Measurements from ENCODE around the gene CLNK. TPM values are rescaled to one million over a fixed set of nuclear protein-coding genes. Genes with fewer than 3 reads are reported as not detected.

The CLNK gene
- total and polyA plus RNA-seq, 2 of the 8 experiments (the other 6 are each of a cell fraction or from before 2014, with no cell fraction given): not detected

DNA sequence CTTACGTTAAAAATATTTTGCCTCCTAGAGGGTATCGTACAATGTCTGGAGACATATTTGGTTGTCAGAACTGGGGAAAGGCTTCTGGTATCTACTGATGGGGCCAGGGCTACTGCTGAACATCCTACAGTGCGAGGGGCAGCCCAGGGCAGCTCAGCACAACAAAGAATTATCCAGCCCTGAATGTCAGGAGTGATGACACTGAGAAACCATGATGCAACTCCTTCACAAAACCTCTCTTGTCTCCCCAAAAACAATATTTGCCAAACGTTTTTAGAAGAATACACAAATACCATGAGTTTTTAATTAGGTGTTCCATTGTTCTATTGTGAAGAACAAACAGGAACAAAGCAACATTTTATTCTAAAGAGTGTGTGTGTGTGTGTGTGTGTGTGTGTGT is 43.4 kb upstream of the CLNK start:
- Histone ChIP-seq H3K4me2 (ENCODE audit: insufficient read depth in 1 of 2, low read depth in 2 of 2, low read length in 2 of 2) (no peak overlapping the region), H3K14ac (ENCODE audit: insufficient read length) (no peak overlapping the region), H3K56ac (replicated peaks; ENCODE audit: insufficient read length, low read depth, low read length) (no peak overlapping the region), H2AK5ac (ENCODE audit: low read depth, low read length) (no peak overlapping the region), H3K9ac (replicated peaks in 1 of 4; ENCODE audit: extremely low read depth in 1 of 4, low read depth in 3 of 4, low read length in 3 of 4) (no peak overlapping the region), H2BK5ac (ENCODE audit: low read depth, low read length) (no peak overlapping the region), H3K9me3 (ENCODE audit: insufficient read depth in 2 of 2, low read depth in 1 of 2, low read length in 1 of 2) (no peaks in the 10 kb centered on the region), H2BK120ac (replicated peaks; ENCODE audit: low read depth, low read length) (no peak overlapping the region), H2BK15ac (ENCODE audit: low read length) (no peak overlapping the region), H4K8ac (ENCODE audit: extremely low read depth, insufficient read depth, low read length) (no peak overlapping the region), H4K20me1 (replicated peaks in 1 of 2; ENCODE audit: control insufficient read depth in 1 of 2, insufficient read depth in 2 of 2, low read length in 2 of 2) (no peaks in the 10 kb centered on the region), H2BK12ac (ENCODE audit: low read depth, low read length) (no peak overlapping the region), H3K18ac (ENCODE audit: extremely low read depth, low read length) (no peak overlapping the region), H3K4me1 (replicated peaks in 1 of 4; ENCODE audit: control insufficient read depth in 3 of 4, insufficient read depth in 4 of 4, low read length in 3 of 4) (peaks cover 0 to 4% (median under 1%) of the 10 kb centered on the region in 4 experiments; a peak in 2 of 7 replicates), H3K23ac (ENCODE audit: insufficient read length) (no peak overlapping the region), H2AFZ (ENCODE audit: low read length) (no peak overlapping the region), H3K4ac (replicated peaks; ENCODE audit: insufficient read length, low read depth, low read length) (no peak overlapping the region), H3K4me3 (ENCODE audit: extremely low read depth in 1 of 4, insufficient read depth in 2 of 4, low read depth in 3 of 4, low read length in 4 of 4) (no peak overlapping the region), H3K79me2 (ENCODE audit: control insufficient read depth in 1 of 2, insufficient read depth in 2 of 2, low read length in 2 of 2) (no peaks in the 10 kb centered on the region), H3K79me1 (ENCODE audit: low read depth, low read length) (no peaks in the 10 kb centered on the region), H3K27me3 (replicated peaks in 1 of 4; ENCODE audit: control insufficient read depth in 3 of 4, extremely low read depth in 1 of 4, insufficient read depth in 3 of 4, low read length in 3 of 4) (no peaks in the 10 kb centered on the region), H3K36me3 (ENCODE audit: control insufficient read depth in 2 of 4, insufficient read depth in 4 of 4, low read length in 3 of 4) (no peaks in the 10 kb centered on the region), H4K5ac (ENCODE audit: insufficient read length, low read depth, low read length) (no peak overlapping the region), H3K27ac (ENCODE audit: low read depth, low read length) (no peak overlapping the region), H4K91ac (replicated peaks; ENCODE audit: insufficient read length, low read length) (no peak overlapping the region), H2BK20ac (ENCODE audit: low read length) (no peak overlapping the region), H3K23me2 (ENCODE audit: low read depth, low read length) (no peaks in the 10 kb centered on the region)
- FAIRE-seq (no peak), DNase-seq (ENCODE audit: low read depth in 1 of 2, low spot score in 2 of 2) (no peak)
- POLR2A ChIA-PET (ENCODE audit: partially characterized antibody): no interaction called here
- CTCF ChIA-PET (ENCODE audit: partially characterized antibody): interaction anchor here (0.6 to 2.2 kb wide), 3 partner anchors 9 to 136 kb away, joined by 3 to 7 read pairs (median 3); no protein-coding TSS in a partner anchor
- TF ChIP-seq TEAD4 (IDR thresholded peaks at IDR 0.05; ENCODE audit: low read depth, low read length) (no peak), SP4 (IDR thresholded peaks at IDR 0.05; ENCODE audit: low read length) (no peak), TBP (IDR thresholded peaks at IDR 0.05; ENCODE audit: low read depth, low read length) (no peak), CBX5 (IDR thresholded peaks at IDR 0.05; ENCODE audit: low read depth, low read length) (no peak), SAP30 (IDR thresholded peaks at IDR 0.05; ENCODE audit: insufficient read depth, insufficient replicate concordance, low read length) (no peak)
- WGBS, 2 experiments (ENCODE audit: extremely low coverage in 1 of 2, insufficient coverage in 1 of 2, insufficient read length in 1 of 2, insufficient replicate concordance in 2 of 2, low coverage in 1 of 2, low lambda C conversion rate in 2 of 2, missing lambda C conversion rate in 1 of 2): 70% methylated on average over 4 of the region's 4 CpGs; no CpG with 5 or more reads in 1 of the 2 experiments
